GM06990 (cell line): Measurements from ENCODE around the gene USP13.

Experiments used
- DNase-seq: peaks from one replicate; pipeline ENCODE4 v3.0.0-alpha.2; 2011; ENCODE audit not compliant: insufficient read length; ENCODE audit errors: extremely low read depth
- H3K27me3 ChIP-seq: replicated peaks from 2 replicates; pipeline ENCODE4 v1.6.0; 2011; ENCODE audit warnings: low read length; ENCODE audit not compliant: control insufficient read depth, insufficient read depth
- H3K36me3 ChIP-seq: 2 replicates; pipeline ENCODE4 v1.5.1; 2011; ENCODE audit warnings: low read length; ENCODE audit not compliant: control insufficient read depth, insufficient read depth
- H3K4me3 ChIP-seq: replicated peaks from 2 replicates; pipeline ENCODE4 v1.5.1; 2011; ENCODE audit warnings: low read depth, mild to moderate bottlenecking, control low read depth, low read length
- CTCF ChIP-seq: IDR thresholded peaks from 2 replicates; pipeline ENCODE4 v1.5.1; 2011; ENCODE audit warnings: low read length, control low read depth, mild to moderate bottlenecking, inconsistent platforms; ENCODE audit not compliant: insufficient read depth, poor library complexity, severe bottlenecking

USP13 gene

GRCh38 chr3:179716811-179717210 lies 64.0 kb downstream of the USP13 start:
- H3K36me3 ChIP-seq, result peaks cover 4% of the 10 kb centered on the region; the same call in 1 of the 2 replicates
- H3K4me3 ChIP-seq, result no peak overlapping the region
- no peaks in the 10 kb centered on the region for H3K27me3 ChIP-seq
- no peak for TF ChIP-seq CTCF
- DNase-seq, result no peak

- no peak for TF ChIP-seq CTCF
- H3K4me3 ChIP-seq, result no peak overlapping the region
- H3K27me3 ChIP-seq, result no peaks in the 10 kb centered on the region
- H3K36me3 ChIP-seq, result peaks cover 4% of the 10 kb centered on the region; the same call in 1 of the 2 replicates
- DNase-seq, result no peak
Measured at GRCh38 chr3:179717219-179717618, 64.4 kb downstream of the USP13 start.

GRCh38 chr3:179719048-179719734 lies 66.4 kb downstream of the USP13 start:
- no peak for TF ChIP-seq CTCF
- H3K36me3 ChIP-seq, result peaks cover 4% of the 10 kb centered on the region; the same call in 1 of the 2 replicates
- no peak overlapping the region for H3K4me3 ChIP-seq
- H3K27me3 ChIP-seq, result no peaks in the 10 kb centered on the region
- no peak for DNase-seq

GRCh38 chr3:179720196-179720595 lies 67.4 kb downstream of the USP13 start:
- no peak overlapping the region for H3K4me3 ChIP-seq
- no peaks in the 10 kb centered on the region for H3K27me3 ChIP-seq
- no peak for DNase-seq
- TF ChIP-seq CTCF, result no peak
- H3K36me3 ChIP-seq, result peaks cover 4% of the 10 kb centered on the region; the same call in 1 of the 2 replicates

- Histone ChIP-seq H3K36me3 (peaks cover 4% of the 10 kb centered on the region; the same call in 1 of the 2 replicates), H3K4me3 (no peak overlapping the region), H3K27me3 (no peaks in the 10 kb centered on the region)
- DNase-seq, result no peak
- TF ChIP-seq CTCF, result no peak
Measured at GRCh38 chr3:179723617-179724016, 70.8 kb downstream of the USP13 start.
